GM12875 (cell line): Measurements from ENCODE around the gene TP53TG5.

Experiments used
- H3K4me3 ChIP-seq: one replicate; pipeline ENCODE4 v1.5.1; 2011; ENCODE audit warnings: low read depth, low read length, control low read depth
- CTCF ChIP-seq: IDR thresholded peaks from 2 replicates; pipeline ENCODE4 v1.5.1; 2011; ENCODE audit warnings: low read depth, mild to moderate bottlenecking, control low read depth, inconsistent platforms, low read length, moderate library complexity, borderline replicate concordance; ENCODE audit not compliant: insufficient read depth

The TP53TG5 gene

DNA sequence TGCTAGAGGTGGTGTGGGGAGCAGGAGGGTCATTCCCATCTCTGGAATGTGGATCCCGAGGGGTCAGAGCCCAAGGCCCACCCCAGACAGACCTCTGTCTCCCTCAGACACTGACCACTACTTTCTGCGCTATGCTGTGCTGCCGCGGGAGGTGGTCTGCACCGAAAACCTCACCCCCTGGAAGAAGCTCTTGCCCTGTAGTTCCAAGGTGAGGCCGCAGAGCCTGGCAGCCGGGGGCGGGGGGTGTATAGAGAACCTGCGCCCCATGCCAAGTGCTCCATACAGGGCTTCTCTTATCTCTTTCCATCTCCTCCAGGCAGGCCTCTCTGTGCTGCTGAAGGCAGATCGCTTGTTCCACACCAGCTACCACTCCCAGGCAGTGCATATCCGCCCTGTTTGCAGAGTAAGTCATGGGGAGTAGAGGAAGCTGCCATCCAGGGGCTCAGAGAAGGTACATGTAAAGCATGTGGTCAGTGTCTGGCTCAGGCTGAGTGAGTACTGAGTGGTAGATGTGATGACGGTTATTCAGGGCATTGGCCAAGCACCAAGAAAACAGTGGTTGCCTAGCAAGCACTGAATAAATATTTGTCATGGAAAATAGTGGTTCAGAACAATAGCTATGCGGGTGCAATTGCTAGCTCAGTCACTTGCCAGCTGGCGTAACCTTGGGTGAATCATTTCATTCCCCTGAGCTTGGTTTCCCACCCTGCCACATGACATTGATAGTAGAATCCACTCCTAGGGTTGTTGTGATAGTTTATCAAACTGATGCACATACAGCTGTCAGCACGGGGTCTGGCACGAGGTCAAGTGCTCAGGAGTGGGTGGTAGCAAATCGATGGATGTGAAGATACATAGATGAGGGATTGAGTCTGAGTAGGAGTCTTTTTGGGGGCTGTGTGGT lies 41.3 kb upstream of the TP53TG5 start:
- H3K4me3 ChIP-seq: no peak overlapping the region
- no peak for TF ChIP-seq CTCF

DNA sequence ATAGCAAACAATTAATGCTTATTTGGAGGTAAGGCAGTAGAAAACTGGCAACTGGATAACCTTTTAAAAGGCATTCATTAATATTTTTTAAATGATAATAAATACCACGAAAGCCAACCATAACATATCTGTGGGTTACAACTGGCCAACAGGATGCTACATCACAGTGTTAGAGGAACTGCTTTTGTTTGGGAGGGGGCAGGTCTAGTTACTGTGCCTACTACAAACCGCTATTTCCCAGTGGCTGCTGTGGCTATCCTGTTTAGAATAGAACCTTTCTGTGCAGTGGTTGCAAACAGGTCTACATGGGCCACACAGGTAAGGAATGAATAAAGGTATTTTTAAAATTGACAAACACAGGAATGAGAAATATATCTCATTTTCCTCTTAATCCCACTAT lies 38.8 kb upstream of the TP53TG5 start:
- no peak for TF ChIP-seq CTCF
- H3K4me3 ChIP-seq: peak overlapping the region; percentile 56

GRCh38 chr20:45415822-45416637 lies 37.9 kb upstream of the TP53TG5 start, which contains the start of gene PIGT:
PIGT (plus strand) TSS chr20:45416141; CDS start chr20:45416157, 16 bp downstream.
- no peak for TF ChIP-seq CTCF
- H3K4me3 ChIP-seq: peak within 1 kb of the TSS; percentile 56

- TF ChIP-seq CTCF: no peak
- H3K4me3 ChIP-seq: no peak overlapping the region
Measured at GRCh38 chr20:45413479-45413878, 35.4 kb upstream of the TP53TG5 start.

DNA sequence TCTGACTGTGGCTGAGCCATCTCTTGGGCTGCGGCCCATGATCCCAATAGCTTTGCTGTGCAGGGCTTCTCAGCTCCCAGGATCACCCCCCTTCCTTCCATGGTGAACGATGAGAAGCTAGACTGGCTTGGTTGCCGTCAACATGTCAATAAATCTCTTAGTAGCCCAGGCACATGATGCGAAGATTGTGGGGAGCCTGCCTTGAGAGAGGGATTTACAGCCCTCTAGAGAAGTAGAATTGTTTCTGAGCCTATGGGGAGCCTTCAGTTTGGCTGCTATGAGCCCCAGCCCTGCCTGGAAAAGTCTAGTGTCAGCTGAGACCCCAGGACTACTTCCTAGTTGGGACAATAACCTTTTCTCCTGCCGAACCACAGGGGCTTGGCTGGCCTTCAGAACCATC lies 34.5 kb upstream of the TP53TG5 start:
- H3K4me3 ChIP-seq: no peak overlapping the region
- TF ChIP-seq CTCF: no peak

- TF ChIP-seq CTCF: no peak
- H3K4me3 ChIP-seq: no peak overlapping the region
Measured at GRCh38 chr20:45410887-45411286, 32.8 kb upstream of the TP53TG5 start.
